ENCODE results near the gene SLC6A1.

SLC6A1 gene

DNA sequence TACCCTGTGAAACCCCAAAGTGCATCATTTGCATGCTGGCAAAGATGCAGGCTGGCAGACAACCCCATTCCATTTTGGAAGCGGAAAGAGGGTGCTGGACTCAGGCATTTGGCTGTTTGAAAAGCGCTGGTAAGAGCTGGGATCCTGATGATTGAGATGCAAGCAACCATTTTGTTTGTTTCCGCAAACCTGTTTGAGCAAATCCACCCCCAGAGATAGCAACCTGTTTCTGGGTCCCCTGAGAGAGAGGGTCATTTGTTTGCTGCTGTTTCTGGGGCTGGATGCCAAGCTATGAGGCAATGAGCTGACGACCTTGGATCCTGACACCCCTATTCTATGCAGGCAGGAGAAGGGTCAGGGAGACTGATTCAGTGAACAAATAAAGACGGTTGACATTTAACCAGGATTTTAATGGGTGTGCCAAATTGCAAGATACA lies 9.8 kb downstream of the SLC6A1 start:
- in situ Hi-C loops (cut with HindIII; ENCODE audit: low pct_unique_long_range_greater_than_20kb, low sequenced_read_pairs) = no loop called here
- no peak for TF ChIP-seq JUND (IDR thresholded peaks at IDR 0.05; ENCODE audit: low read depth)
- no peak for DNase-seq (ENCODE audit: low read depth in 1 of 2, low spot score in 1 of 2)

GRCh38 chr3:11004563-11004962 lies 12.0 kb downstream of the SLC6A1 start:
- no peak for DNase-seq (ENCODE audit: low read depth in 1 of 2, low spot score in 1 of 2)
- TF ChIP-seq JUND (IDR thresholded peaks at IDR 0.05; ENCODE audit: low read depth) = no peak
- in situ Hi-C loops (cut with HindIII; ENCODE audit: low pct_unique_long_range_greater_than_20kb, low sequenced_read_pairs) = no loop called here

GRCh38 chr3:11005686-11006256 lies 13.2 kb downstream of the SLC6A1 start:
- DNase-seq (ENCODE audit: low read depth in 1 of 2, low spot score in 1 of 2) = no peak
- in situ Hi-C loops (cut with HindIII; ENCODE audit: low pct_unique_long_range_greater_than_20kb, low sequenced_read_pairs) = no loop called here
- no peak for TF ChIP-seq JUND (IDR thresholded peaks at IDR 0.05; ENCODE audit: low read depth)

DNA sequence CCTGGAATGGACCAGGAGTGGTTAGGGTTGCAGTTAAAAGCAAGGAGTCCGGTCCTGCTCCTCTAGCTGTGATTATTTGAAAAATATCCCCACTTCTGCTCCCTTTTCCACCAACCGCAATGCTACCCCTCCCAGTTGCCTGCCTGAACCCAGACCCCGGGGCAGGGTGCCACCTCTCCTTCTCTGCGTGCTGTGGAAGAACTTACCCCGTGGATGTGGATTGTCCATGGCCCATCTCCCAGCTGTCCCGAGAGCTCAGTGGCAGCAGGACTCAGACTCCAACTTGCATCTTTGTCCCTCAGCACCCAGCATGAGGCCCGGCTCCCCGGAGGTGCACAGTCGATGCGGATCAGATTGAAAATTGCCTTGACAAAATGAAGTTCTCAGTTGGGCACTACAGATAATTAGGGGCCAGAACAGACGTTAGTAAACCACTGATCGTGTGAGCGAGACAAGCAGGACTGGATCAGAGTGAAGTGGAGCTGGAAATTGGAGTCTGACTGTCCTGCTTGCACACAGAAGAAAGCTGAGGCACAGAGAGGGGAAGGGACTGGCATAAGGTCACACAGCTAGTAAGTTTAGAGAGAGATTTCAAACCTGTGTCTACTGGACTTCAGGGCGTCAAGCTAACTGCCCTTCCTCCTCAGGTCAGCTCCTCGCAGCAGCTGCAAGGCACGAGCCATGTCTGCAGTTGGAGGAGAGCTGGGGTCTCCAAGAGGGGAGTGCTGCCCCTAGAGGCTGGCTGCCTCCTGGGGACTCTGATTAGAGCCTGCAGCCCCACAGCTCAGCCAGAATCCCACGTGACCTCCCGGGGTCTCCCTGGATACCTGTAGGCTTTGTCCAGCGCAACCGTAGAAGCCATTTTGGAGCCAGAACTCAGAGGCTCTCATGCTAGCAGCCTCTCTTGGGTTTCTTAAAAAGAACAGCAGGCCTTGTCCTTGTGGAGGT lies 14.7 kb downstream of the SLC6A1 start:
- no peak for DNase-seq (ENCODE audit: low read depth in 1 of 2, low spot score in 1 of 2)
- TF ChIP-seq JUND (IDR thresholded peaks at IDR 0.05; ENCODE audit: low read depth) = no peak
- in situ Hi-C loops (cut with HindIII; ENCODE audit: low pct_unique_long_range_greater_than_20kb, low sequenced_read_pairs) = no loop called here

- TF ChIP-seq JUND (IDR thresholded peaks at IDR 0.05; ENCODE audit: low read depth) = no peak
- in situ Hi-C loops (cut with HindIII; ENCODE audit: low pct_unique_long_range_greater_than_20kb, low sequenced_read_pairs) = no loop called here
- no peak for DNase-seq (ENCODE audit: low read depth in 1 of 2, low spot score in 1 of 2)
These were observed 17.4 kb downstream of the SLC6A1 start for GRCh38 chr3:11009898-11010297.

- no peak for TF ChIP-seq JUND (IDR thresholded peaks at IDR 0.05; ENCODE audit: low read depth)
- DNase-seq (ENCODE audit: low read depth in 1 of 2, low spot score in 1 of 2) = no peak
- in situ Hi-C loops (cut with HindIII; ENCODE audit: low pct_unique_long_range_greater_than_20kb, low sequenced_read_pairs) = no loop called here
These were observed 18.0 kb downstream of the SLC6A1 start for GRCh38 chr3:11010426-11011165.

GRCh38 chr3:11014253-11014652 lies 21.7 kb downstream of the SLC6A1 start:
- no peak for DNase-seq (ENCODE audit: low read depth in 1 of 2, low spot score in 1 of 2)
- TF ChIP-seq JUND (IDR thresholded peaks at IDR 0.05; ENCODE audit: low read depth) = no peak
- in situ Hi-C loops (cut with HindIII; ENCODE audit: low pct_unique_long_range_greater_than_20kb, low sequenced_read_pairs) = no loop called here

- in situ Hi-C loops (cut with HindIII; ENCODE audit: low pct_unique_long_range_greater_than_20kb, low sequenced_read_pairs) = no loop called here
- no peak for TF ChIP-seq JUND (IDR thresholded peaks at IDR 0.05; ENCODE audit: low read depth)
- DNase-seq (ENCODE audit: low read depth in 1 of 2, low spot score in 1 of 2) = no peak
These were observed 22.2 kb downstream of the SLC6A1 start for GRCh38 chr3:11014752-11015151.

GRCh38 chr3:11015369-11015768 lies 22.8 kb downstream of the SLC6A1 start:
- in situ Hi-C loops (cut with HindIII; ENCODE audit: low pct_unique_long_range_greater_than_20kb, low sequenced_read_pairs) = no loop called here
- TF ChIP-seq JUND (IDR thresholded peaks at IDR 0.05; ENCODE audit: low read depth) = no peak
- DNase-seq (ENCODE audit: low read depth in 1 of 2, low spot score in 1 of 2) = no peak

GRCh38 chr3:11016727-11017126 lies 24.2 kb downstream of the SLC6A1 start:
- DNase-seq (ENCODE audit: low read depth in 1 of 2, low spot score in 1 of 2) = no peak
- in situ Hi-C loops (cut with HindIII; ENCODE audit: low pct_unique_long_range_greater_than_20kb, low sequenced_read_pairs) = no loop called here
- no peak for TF ChIP-seq JUND (IDR thresholded peaks at IDR 0.05; ENCODE audit: low read depth)

- in situ Hi-C loops (cut with HindIII; ENCODE audit: low pct_unique_long_range_greater_than_20kb, low sequenced_read_pairs) = no loop called here
- DNase-seq (ENCODE audit: low read depth in 1 of 2, low spot score in 1 of 2) = no peak
- TF ChIP-seq JUND (IDR thresholded peaks at IDR 0.05; ENCODE audit: low read depth) = no peak
These were observed 26.7 kb downstream of the SLC6A1 start for GRCh38 chr3:11019116-11019819.

DNA sequence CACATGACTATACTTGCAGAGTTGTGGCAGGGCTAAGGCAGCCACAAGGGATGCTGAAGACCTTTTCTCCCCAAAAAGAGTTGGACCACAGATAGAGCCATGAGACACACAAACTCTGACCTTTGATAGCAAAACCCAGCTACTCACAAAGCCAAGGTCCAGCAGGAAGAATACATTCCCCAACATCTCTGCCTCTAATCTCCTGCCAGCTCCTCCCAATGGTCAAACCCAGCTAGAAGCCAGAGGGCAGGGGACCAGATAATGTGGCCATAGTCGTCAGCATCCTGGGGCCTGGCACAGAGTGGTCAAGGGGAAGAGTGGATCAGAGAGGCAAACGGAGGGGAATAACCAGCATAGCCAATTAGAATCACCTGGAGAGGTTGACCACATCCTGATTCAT lies 28.2 kb downstream of the SLC6A1 start:
- TF ChIP-seq JUND (IDR thresholded peaks at IDR 0.05; ENCODE audit: low read depth) = no peak
- in situ Hi-C loops (cut with HindIII; ENCODE audit: low pct_unique_long_range_greater_than_20kb, low sequenced_read_pairs) = no loop called here

More for the DNA sequence above, 28.2 kb downstream of the SLC6A1 start:
- no peak for DNase-seq (ENCODE audit: low read depth in 1 of 2, low spot score in 1 of 2)

Measured in T47D (cell line).